Kidney (tissue), 14 donors: Measurements from ENCODE around the gene HS3ST6. TPM values are rescaled to one million over a fixed set of nuclear protein-coding genes. Genes with fewer than 3 reads are reported as not detected.
A peak's percentile ranks its signal among the peaks of the same experiment; 100 is the strongest.
"Not testable (repeated sequence)": the region's sequence is repeated elsewhere in the genome, so short reads cannot be mapped to it uniquely, and the experiment has no call there.

Experiments
- DNase-seq, 5 donors: peaks; one replicate each; pipeline ENCODE4 v3.0.0-alpha.2; 2013 to 2020
- FAIRE-seq: peaks from 2 replicates; lab custom pipeline; 2012; peaks lifted over from hg19 to GRCh38; lab: Jason Lieb, UNC
- H3K27ac ChIP-seq, 2 donors: one replicate each; pipeline ENCODE4 v1.7.0; 2013; ENCODE audit warnings: low read depth in 2 of 2, low read length in 2 of 2, inconsistent platforms in 1 of 2
- H3K27me3 ChIP-seq: one replicate; pipeline ENCODE4 v1.7.1; 2013; ENCODE audit warnings: low read length, inconsistent platforms; ENCODE audit not compliant: control insufficient read depth, insufficient read depth
- H3K36me3 ChIP-seq, 3 donors: one replicate each; pipeline versions ENCODE4 v1.7.0 to v1.7.1; 2013; ENCODE audit warnings: low read length in 3 of 3, control low read depth in 1 of 3, inconsistent platforms in 1 of 3; ENCODE audit not compliant: insufficient read depth in 3 of 3, control insufficient read depth in 2 of 3
- H3K4me1 ChIP-seq, 3 donors: one replicate each; pipeline versions ENCODE4 v1.7.0 to v1.7.1; 2013; ENCODE audit warnings: low read length in 3 of 3, inconsistent platforms in 1 of 3, low read depth in 1 of 3; ENCODE audit not compliant: control insufficient read depth in 2 of 3, insufficient read depth in 2 of 3
- H3K4me3 ChIP-seq, 3 donors: one replicate each; pipeline versions ENCODE4 v1.7.0 to v1.8.1; 2013; ENCODE audit warnings: low read length in 3 of 3, control low read depth in 1 of 3, inconsistent platforms in 1 of 3
- H3K9ac ChIP-seq, 3 donors: one replicate each; pipeline versions ENCODE4 v1.7.0 to v1.7.1; 2013; ENCODE audit warnings: low read length in 3 of 3, control low read depth in 1 of 3, inconsistent platforms in 1 of 3
- H3K9me3 ChIP-seq, 3 donors: one replicate each; pipeline versions ENCODE4 v1.7.0 to v1.7.1; 2013; ENCODE audit warnings: low read length in 3 of 3, control low read depth in 1 of 3, inconsistent platforms in 1 of 3; ENCODE audit not compliant: control insufficient read depth in 2 of 3, insufficient read depth in 1 of 3
- CTCF ChIP-seq: IDR thresholded peaks from 3 replicates; pipeline ENCODE4 v1.5.1; 2012; ENCODE audit warnings: mild to moderate bottlenecking, moderate library complexity, borderline replicate concordance; ENCODE audit not compliant: insufficient read depth; ENCODE audit errors: extremely low read depth
- intact Hi-C: fragments of 100-400 bp; cut with DNase I; formaldehyde crosslinking; loops from one replicate; pipeline ENCODE4 v1.11.1; 2022
- polyA plus RNA-seq: library from polyadenylated mRNA; stranded (reverse); fragments of 350-450 nt; fragmentation: Illumina TruSeq; extraction: RNeasy Lipid Tissue Mini Kit (QIAGEN cat#74804); gene quantifications from one replicate; pipeline ENCODE4 v1.2.3, GENCODE V29; 2014; ENCODE audit warnings: low read depth, low replicate concordance; ENCODE audit not compliant: insufficient read depth
- total RNA-seq: library from RNA; stranded (reverse); fragmentation: NEBNext Ultra II Directional; extraction: Animal tissue kit (Norgen Biotek cat#: 25700); gene quantifications from one replicate; pipeline ENCODE4 v1.2.1, GENCODE V29; 2021
- donor health status: control.
- donor health status: control.
- donor health status: control.
- donor health status: control.
- donor health status: control.
- donor health status: DM: yes; HTN: yes; CAD: no.
- donor health status: Normal renal cell carcinoma (clear cell type).

HS3ST6 gene
- total and polyA plus RNA-seq, 2 donors from 2014 or later, result 0.19 to 0.73 TPM

- peak in 1 of 5 donors; percentile 29 for DNase-seq
- H3K36me3 ChIP-seq, result no peaks in the 10 kb centered on the region
- H3K9me3 ChIP-seq, result no peaks in the 10 kb centered on the region
- no peak for FAIRE-seq
- no peak for TF ChIP-seq CTCF
- intact Hi-C loops, result no loop called here
- H3K4me1 ChIP-seq, result no peaks in the 10 kb centered on the region
- no peak overlapping the region for H3K4me3 ChIP-seq
- no peak overlapping the region for H3K27ac ChIP-seq
- H3K27me3 ChIP-seq, result no peaks in the 10 kb centered on the region
- no peak overlapping the region for H3K9ac ChIP-seq
These were observed 17.8 kb downstream of the HS3ST6 start for GRCh38 chr16:1900452-1900774.

GRCh38 chr16:1899641-1900451, 18.4 kb downstream of the HS3ST6 start:
- Histone ChIP-seq H3K27me3 (no peaks in the 10 kb centered on the region), H3K36me3 (no peaks in the 10 kb centered on the region), H3K9me3 (no peaks in the 10 kb centered on the region), H3K27ac (no peak overlapping the region), H3K4me3 (no peak overlapping the region), H3K9ac (no peak overlapping the region), H3K4me1 (no peaks in the 10 kb centered on the region)
- intact Hi-C loops, result no loop called here
- FAIRE-seq (no peak), DNase-seq (peak in 1 of 5 donors; percentile 38)
- no peak for TF ChIP-seq CTCF

GRCh38 chr16:1897692-1898091, 20.5 kb downstream of the HS3ST6 start:
- H3K4me1 ChIP-seq, H3K27me3 ChIP-seq, H3K4me3 ChIP-seq, H3K27ac ChIP-seq, FAIRE-seq, H3K9ac ChIP-seq, H3K36me3 ChIP-seq, H3K9me3 ChIP-seq, intact Hi-C loops: not testable (repeated sequence)
- DNase-seq, result peak in 1 of 5 donors; percentile 7

GRCh38 chr16:1895949-1896675, 22.1 kb downstream of the HS3ST6 start:
- Histone ChIP-seq H3K27ac (no peak overlapping the region), H3K4me3 (no peak overlapping the region), H3K27me3 (no peaks in the 10 kb centered on the region), H3K4me1 (no peaks in the 10 kb centered on the region), H3K9me3 (no peaks in the 10 kb centered on the region), H3K9ac (no peak overlapping the region), H3K36me3 (no peaks in the 10 kb centered on the region)
- intact Hi-C loops, result no loop called here
- FAIRE-seq (no peak), DNase-seq (peak in 1 of 5 donors; percentile 35)
- no peak for TF ChIP-seq CTCF
